ENCODE results near the gene TTN. TPM values are rescaled to one million over a fixed set of nuclear protein-coding genes. Genes with fewer than 3 reads are reported as not detected.

Gene TTN
- total RNA-seq (1 to 10 TPM in 1 of 2 donors, under 1 TPM in 1; 0.28 to 3.0 TPM), polyA plus RNA-seq (1 to 10 TPM in 1 of 2 donors, under 1 TPM in 1; 0.01 to 1.3 TPM)

DNA sequence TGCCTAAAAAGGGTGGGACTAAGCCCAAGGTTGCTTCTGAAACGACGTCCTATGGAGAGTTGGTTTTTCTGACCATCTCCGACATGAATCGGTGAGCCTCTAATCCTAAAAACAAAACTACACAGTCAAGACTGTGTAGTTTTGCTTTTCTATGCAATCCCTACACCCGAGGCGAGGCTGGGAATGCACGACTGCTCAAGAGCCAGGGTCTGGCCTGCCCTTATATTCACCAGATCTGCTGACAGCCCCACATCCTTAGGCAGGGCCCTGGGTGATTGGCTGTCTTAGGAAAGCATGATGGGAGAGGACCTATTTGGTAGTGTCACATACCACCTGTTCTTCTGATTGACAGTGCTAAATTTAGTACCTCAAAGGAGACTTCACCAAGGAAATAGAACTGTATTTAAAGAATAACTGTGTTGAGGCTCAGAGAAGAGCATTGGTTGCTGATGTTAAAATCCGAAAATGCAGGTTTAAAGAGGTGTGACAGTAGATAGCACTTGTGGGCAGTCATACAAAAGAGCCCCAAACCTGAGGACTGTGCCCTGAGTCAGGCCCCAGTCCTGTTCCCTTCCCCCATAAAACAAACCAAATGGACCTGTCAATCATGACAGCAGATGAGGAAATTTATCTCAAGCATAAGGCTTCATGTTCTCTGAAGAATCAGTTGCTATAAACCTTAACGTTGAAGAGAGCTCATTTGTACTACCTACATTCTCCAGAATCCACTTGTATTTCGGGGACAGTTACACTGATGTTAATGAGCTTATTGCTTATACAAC is at the start of gene TTN:
TTN (minus strand) TSS at position 197 of the 782 bp plus-strand sequence. CDS start 2,781 bp downstream, outside the sequence.
- Histone ChIP-seq H3K9me3 (ENCODE audit: control insufficient read depth in 4 of 4, low read length in 3 of 4) (no peaks in the 10 kb centered on the region), H3K9ac (ENCODE audit: low read depth in 1 of 2, low read length in 2 of 2) (no peak within 1 kb of the TSS), H3K27ac (ENCODE audit: low read depth in 1 of 2, low read length in 2 of 2) (no peak within 1 kb of the TSS), H3K36me3 (ENCODE audit: control insufficient read depth in 4 of 4, insufficient read depth in 3 of 4, low read depth in 1 of 4, low read length in 3 of 4) (no peaks in the 10 kb centered on the region), H3K27me3 (ENCODE audit: control insufficient read depth in 4 of 4, insufficient read depth in 4 of 4, low read length in 3 of 4) (no peaks in the 10 kb centered on the region), H3K4me1 (ENCODE audit: control insufficient read depth in 4 of 4, insufficient read depth in 4 of 4, low read length in 3 of 4) (no peaks in the 10 kb centered on the region), H3K4me3 (ENCODE audit: low read depth in 1 of 3, low read length in 3 of 3) (no peak within 1 kb of the TSS)
- TF ChIP-seq JUND (IDR thresholded peaks at IDR 0.05) (no peak), FOXA2 (IDR thresholded peaks at IDR 0.05) (no peak), TAF1 (conservative IDR thresholded peaks at IDR 0.05) (no peak), ZBTB33 (IDR thresholded peaks at IDR 0.05) (no peak), HNF4G (IDR thresholded peaks at IDR 0.05) (no peak), EGR1 (IDR thresholded peaks at IDR 0.05; ENCODE audit: low read depth in 2 of 2) (no peak), YY1 (IDR thresholded peaks at IDR 0.05) (no peak), RXRA (IDR thresholded peaks at IDR 0.05) (no peak), SP1 (IDR thresholded peaks at IDR 0.05) (no peak), NR2F2 (IDR thresholded peaks at IDR 0.05) (no peak), HNF4A (conservative IDR thresholded peaks at IDR 0.05) (no peak), CTCF (IDR thresholded peaks at IDR 0.05; ENCODE audit: low read depth, low read length, missing input control) (no peak), RAD21 (IDR thresholded peaks at IDR 0.05) (no peak), FOXA1 (IDR thresholded peaks at IDR 0.05) (no peak)
- TF ChIP-seq, protein P1, sequence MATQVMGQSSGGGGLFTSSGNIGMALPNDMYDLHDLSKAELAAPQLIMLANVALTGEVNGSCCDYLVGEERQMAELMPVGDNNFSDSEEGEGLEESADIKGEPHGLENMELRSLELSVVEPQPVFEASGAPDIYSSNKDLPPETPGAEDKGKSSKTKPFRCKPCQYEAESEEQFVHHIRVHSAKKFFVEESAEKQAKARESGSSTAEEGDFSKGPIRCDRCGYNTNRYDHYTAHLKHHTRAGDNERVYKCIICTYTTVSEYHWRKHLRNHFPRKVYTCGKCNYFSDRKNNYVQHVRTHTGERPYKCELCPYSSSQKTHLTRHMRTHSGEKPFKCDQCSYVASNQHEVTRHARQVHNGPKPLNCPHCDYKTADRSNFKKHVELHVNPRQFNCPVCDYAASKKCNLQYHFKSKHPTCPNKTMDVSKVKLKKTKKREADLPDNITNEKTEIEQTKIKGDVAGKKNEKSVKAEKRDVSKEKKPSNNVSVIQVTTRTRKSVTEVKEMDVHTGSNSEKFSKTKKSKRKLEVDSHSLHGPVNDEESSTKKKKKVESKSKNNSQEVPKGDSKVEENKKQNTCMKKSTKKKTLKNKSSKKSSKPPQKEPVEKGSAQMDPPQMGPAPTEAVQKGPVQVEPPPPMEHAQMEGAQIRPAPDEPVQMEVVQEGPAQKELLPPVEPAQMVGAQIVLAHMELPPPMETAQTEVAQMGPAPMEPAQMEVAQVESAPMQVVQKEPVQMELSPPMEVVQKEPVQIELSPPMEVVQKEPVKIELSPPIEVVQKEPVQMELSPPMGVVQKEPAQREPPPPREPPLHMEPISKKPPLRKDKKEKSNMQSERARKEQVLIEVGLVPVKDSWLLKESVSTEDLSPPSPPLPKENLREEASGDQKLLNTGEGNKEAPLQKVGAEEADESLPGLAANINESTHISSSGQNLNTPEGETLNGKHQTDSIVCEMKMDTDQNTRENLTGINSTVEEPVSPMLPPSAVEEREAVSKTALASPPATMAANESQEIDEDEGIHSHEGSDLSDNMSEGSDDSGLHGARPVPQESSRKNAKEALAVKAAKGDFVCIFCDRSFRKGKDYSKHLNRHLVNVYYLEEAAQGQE (IDR thresholded peaks at IDR 0.05), result no peak
- TF ChIP-seq, protein P2, sequence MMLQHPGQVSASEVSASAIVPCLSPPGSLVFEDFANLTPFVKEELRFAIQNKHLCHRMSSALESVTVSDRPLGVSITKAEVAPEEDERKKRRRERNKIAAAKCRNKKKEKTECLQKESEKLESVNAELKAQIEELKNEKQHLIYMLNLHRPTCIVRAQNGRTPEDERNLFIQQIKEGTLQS (IDR thresholded peaks at IDR 0.05), result no peak
- no peak for DNase-seq (ENCODE audit: low spot score)
- WGBS, result 89% methylated on average over 10 of the region's 10 CpGs

Data from liver (tissue), 9 donors.